Measurements from ENCODE around the gene SLC2A13. TPM values are rescaled to one million over a fixed set of nuclear protein-coding genes. Genes with fewer than 3 reads are reported as not detected.

Gene SLC2A13
- total RNA-seq, 1 experiment from 2014 or later = 7.0 TPM

DNA sequence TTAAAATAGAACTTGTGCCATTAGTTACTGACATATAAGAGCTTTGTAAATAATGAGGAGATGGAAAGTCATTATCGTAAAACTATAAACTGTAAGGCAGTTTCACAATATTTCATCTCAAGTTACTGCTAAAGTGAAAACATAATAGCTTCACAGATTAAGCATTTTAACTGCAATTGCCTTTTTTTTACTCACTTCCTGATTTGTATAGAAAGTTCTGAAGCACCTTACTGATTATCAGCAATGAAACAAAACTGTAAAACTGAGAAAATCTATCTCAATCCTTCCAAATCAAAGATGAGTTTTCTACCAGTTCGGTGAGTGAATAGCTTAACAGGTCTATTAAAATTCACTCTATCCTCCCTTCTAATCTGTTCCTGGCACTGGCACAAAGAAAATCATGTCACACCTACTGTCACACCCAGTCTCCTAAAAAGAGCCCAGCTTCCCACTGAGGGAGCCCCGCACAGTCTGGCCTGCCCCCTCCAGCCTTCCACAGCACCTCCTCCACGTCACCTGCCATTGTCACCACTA lies 324.9 kb downstream of the SLC2A13 start:
- no CpG with 5 or more reads among the region's 4 CpGs for WGBS (ENCODE audit: extremely low coverage, insufficient read length, low lambda C conversion rate)

More for the DNA sequence above, 324.9 kb downstream of the SLC2A13 start:
- H3K23me2 ChIP-seq (ENCODE audit: insufficient read length, low read depth, low read length, poor library complexity, severe bottlenecking) = no peaks in the 10 kb centered on the region
- H3K14ac ChIP-seq (ENCODE audit: insufficient read depth, low read length) = no peak overlapping the region
- no peak overlapping the region for H4K5ac ChIP-seq (ENCODE audit: insufficient read length, low read depth, low read length)
- no peak overlapping the region for H2BK120ac ChIP-seq (ENCODE audit: low read depth, low read length, poor library complexity, severe bottlenecking)
- no peak overlapping the region for H3T11ph ChIP-seq (ENCODE audit: low read length)
- Mint-ChIP-seq H3K27ac (no peak overlapping the region), H3K27me3 (ENCODE audit: low read depth) (no peaks in the 10 kb centered on the region), H3K36me3 (ENCODE audit: insufficient read depth in 1 of 3, low read depth in 3 of 3) (peaks cover 0 to 4% (median 3%) of the 10 kb centered on the region in 3 experiments; a peak in 4 of 7 replicates), H3K4me3 (no peak overlapping the region), H3K9me3 (0 out of 5 replicates have a peak, but pooled peaks cover 2 to 5% of the 10 kb centered on the region in 2 experiments), H3K4me1 (no peaks in the 10 kb centered on the region)
- no peak overlapping the region for H2AK5ac ChIP-seq (ENCODE audit: insufficient read length, low read length)
- DNase-seq = no peak
- no peak overlapping the region for H4K8ac ChIP-seq (replicated peaks; ENCODE audit: insufficient read length, low read depth, low read length)
- TF ChIP-seq, protein P1, sequence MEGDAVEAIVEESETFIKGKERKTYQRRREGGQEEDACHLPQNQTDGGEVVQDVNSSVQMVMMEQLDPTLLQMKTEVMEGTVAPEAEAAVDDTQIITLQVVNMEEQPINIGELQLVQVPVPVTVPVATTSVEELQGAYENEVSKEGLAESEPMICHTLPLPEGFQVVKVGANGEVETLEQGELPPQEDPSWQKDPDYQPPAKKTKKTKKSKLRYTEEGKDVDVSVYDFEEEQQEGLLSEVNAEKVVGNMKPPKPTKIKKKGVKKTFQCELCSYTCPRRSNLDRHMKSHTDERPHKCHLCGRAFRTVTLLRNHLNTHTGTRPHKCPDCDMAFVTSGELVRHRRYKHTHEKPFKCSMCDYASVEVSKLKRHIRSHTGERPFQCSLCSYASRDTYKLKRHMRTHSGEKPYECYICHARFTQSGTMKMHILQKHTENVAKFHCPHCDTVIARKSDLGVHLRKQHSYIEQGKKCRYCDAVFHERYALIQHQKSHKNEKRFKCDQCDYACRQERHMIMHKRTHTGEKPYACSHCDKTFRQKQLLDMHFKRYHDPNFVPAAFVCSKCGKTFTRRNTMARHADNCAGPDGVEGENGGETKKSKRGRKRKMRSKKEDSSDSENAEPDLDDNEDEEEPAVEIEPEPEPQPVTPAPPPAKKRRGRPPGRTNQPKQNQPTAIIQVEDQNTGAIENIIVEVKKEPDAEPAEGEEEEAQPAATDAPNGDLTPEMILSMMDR (conservative IDR thresholded peaks at IDR 0.05) = no peak
- no peaks in the 10 kb centered on the region for H3K4me1 ChIP-seq (ENCODE audit: insufficient read depth, low read length)
- no peak overlapping the region for H3K18ac ChIP-seq (ENCODE audit: insufficient read length, low read depth, low read length)
- H3K79me2 ChIP-seq (ENCODE audit: insufficient read depth, low read length) = no peaks in the 10 kb centered on the region
- no peak overlapping the region for H3K4ac ChIP-seq (ENCODE audit: low read depth, low read length)
- H3K9ac ChIP-seq (ENCODE audit: extremely low read depth, insufficient read length, low read length) = no peak overlapping the region
- H2BK12ac ChIP-seq (ENCODE audit: insufficient read length, low read depth, low read length) = no peak overlapping the region
- no peaks in the 10 kb centered on the region for H4K20me1 ChIP-seq (ENCODE audit: control insufficient read depth, insufficient read depth, insufficient read length)
- H2AFZ ChIP-seq (ENCODE audit: low read length) = no peak overlapping the region
- H3K79me1 ChIP-seq (ENCODE audit: insufficient read depth, low read depth, low read length, poor library complexity, severe bottlenecking) = no peaks in the 10 kb centered on the region
- no peak overlapping the region for H3K56ac ChIP-seq (ENCODE audit: insufficient read length, low read depth, low read length)
- no peak overlapping the region for H2BK5ac ChIP-seq (ENCODE audit: insufficient read length, low read length)
- no peak overlapping the region for H3K27ac ChIP-seq (ENCODE audit: insufficient read length, low read depth, low read length)
- H3K23ac ChIP-seq (ENCODE audit: insufficient read length, low read depth, low read length) = no peak overlapping the region
- H2BK20ac ChIP-seq (ENCODE audit: low read depth, low read length, poor library complexity, severe bottlenecking) = no peak overlapping the region
- H2BK15ac ChIP-seq (ENCODE audit: low read depth, low read length) = no peak overlapping the region
- no peak overlapping the region for H3K4me2 ChIP-seq (ENCODE audit: insufficient read depth, insufficient read length, low read length)
- no peaks in the 10 kb centered on the region for H3K9me3 ChIP-seq (ENCODE audit: control insufficient read depth, low read depth, low read length)
- H3K27me3 ChIP-seq (ENCODE audit: insufficient read depth, low read length) = no peaks in the 10 kb centered on the region
- no peak overlapping the region for H4K91ac ChIP-seq (ENCODE audit: insufficient read length, low read depth, low read length)
